ENCODE data around the gene WEE1.

- TF ChIP-seq CTCF (IDR thresholded peaks at IDR 0.05; ENCODE audit: insufficient read depth, low read depth, low read length) (no peak), EZH2 (IDR thresholded peaks at IDR 0.05; ENCODE audit: insufficient read depth, low read length) (no peak)
These were observed 7.4 kb downstream of the WEE1 start for GRCh38 chr11:9580894-9581293.
